Measurements from ENCODE around the gene CDKAL1. TPM values are rescaled to one million over a fixed set of nuclear protein-coding genes. Genes with fewer than 3 reads are reported as not detected.

The CDKAL1 gene
- total RNA-seq, 4 donors from 2014 or later = 10.1 to 22.0 (median 12.5) TPM

- no peak for DNase-seq (ENCODE audit: low spot score in 2 of 2)
- Histone ChIP-seq H3K27ac (no peak overlapping the region), H3K9me3 (no peaks in the 10 kb centered on the region), H3K27me3 (no peaks in the 10 kb centered on the region), H3K4me3 (no peak overlapping the region), H3K4me1 (peaks cover 18% of the 10 kb centered on the region), H3K36me3 (no peaks in the 10 kb centered on the region)
- WGBS = 42% methylated on average over 2 of the region's 2 CpGs
- TF ChIP-seq CTCF (IDR thresholded peaks at IDR 0.05) (no peak), POLR2AphosphoS5 (IDR thresholded peaks at IDR 0.05) (no peak), EP300 (IDR thresholded peaks at IDR 0.05) (no peak), POLR2A (IDR thresholded peaks at IDR 0.05) (no peak)
These were observed 177.8 kb downstream of the CDKAL1 start for GRCh38 chr6:20712011-20712410.

GRCh38 chr6:20715135-20715806 lies 181.0 kb downstream of the CDKAL1 start:
- H3K9me3 ChIP-seq = no peaks in the 10 kb centered on the region
- H3K4me1 ChIP-seq = peaks cover 11% of the 10 kb centered on the region
- H3K36me3 ChIP-seq = no peaks in the 10 kb centered on the region
- H3K27ac ChIP-seq = no peak overlapping the region
- no peak overlapping the region for H3K4me3 ChIP-seq
- TF ChIP-seq POLR2A (IDR thresholded peaks at IDR 0.05) = no peak
- TF ChIP-seq EP300 (IDR thresholded peaks at IDR 0.05) = no peak
- no peak for TF ChIP-seq POLR2AphosphoS5 (IDR thresholded peaks at IDR 0.05)
- no peak for TF ChIP-seq CTCF (IDR thresholded peaks at IDR 0.05)
- 61% methylated on average over 3 of the region's 3 CpGs for WGBS
- no peak for DNase-seq (ENCODE audit: low spot score in 2 of 2)
- no peaks in the 10 kb centered on the region for H3K27me3 ChIP-seq

- H3K9me3 ChIP-seq = no peaks in the 10 kb centered on the region
- peaks cover 3% of the 10 kb centered on the region for H3K4me1 ChIP-seq
- DNase-seq (ENCODE audit: low spot score in 2 of 2) = no peak
- no peak overlapping the region for H3K4me3 ChIP-seq
- TF ChIP-seq CTCF (IDR thresholded peaks at IDR 0.05) (no peak), POLR2A (IDR thresholded peaks at IDR 0.05) (no peak), EP300 (IDR thresholded peaks at IDR 0.05) (no peak), POLR2AphosphoS5 (IDR thresholded peaks at IDR 0.05) (no peak)
- H3K27me3 ChIP-seq = no peaks in the 10 kb centered on the region
- H3K27ac ChIP-seq = no peak overlapping the region
- WGBS = 93% methylated on average over 1 of the region's 1 CpG
- no peaks in the 10 kb centered on the region for H3K36me3 ChIP-seq
These were observed 182.6 kb downstream of the CDKAL1 start for GRCh38 chr6:20716865-20717264.

GRCh38 chr6:20717743-20718142 lies 183.5 kb downstream of the CDKAL1 start:
- Histone ChIP-seq H3K9me3 (no peaks in the 10 kb centered on the region), H3K4me3 (no peak overlapping the region), H3K27ac (no peak overlapping the region), H3K36me3 (no peaks in the 10 kb centered on the region), H3K4me1 (no peaks in the 10 kb centered on the region), H3K27me3 (no peaks in the 10 kb centered on the region)
- no peak for DNase-seq (ENCODE audit: low spot score in 2 of 2)
- no peak for TF ChIP-seq EP300 (IDR thresholded peaks at IDR 0.05)
- TF ChIP-seq CTCF (IDR thresholded peaks at IDR 0.05) = no peak
- no peak for TF ChIP-seq POLR2AphosphoS5 (IDR thresholded peaks at IDR 0.05)
- TF ChIP-seq POLR2A (IDR thresholded peaks at IDR 0.05) = no peak

GRCh38 chr6:20718705-20719653 lies 184.7 kb downstream of the CDKAL1 start:
- no peak overlapping the region for H3K27ac ChIP-seq
- WGBS = 91% methylated on average over 3 of the region's 3 CpGs

More at GRCh38 chr6:20718705-20719653, 184.7 kb downstream of the CDKAL1 start:
- Histone ChIP-seq H3K36me3 (peaks cover 5% of the 10 kb centered on the region), H3K4me3 (no peak overlapping the region), H3K27me3 (no peaks in the 10 kb centered on the region), H3K9me3 (no peaks in the 10 kb centered on the region), H3K4me1 (no peaks in the 10 kb centered on the region)
- DNase-seq (ENCODE audit: low spot score in 2 of 2) = no peak
- no peak for TF ChIP-seq CTCF (IDR thresholded peaks at IDR 0.05)
- no peak for TF ChIP-seq EP300 (IDR thresholded peaks at IDR 0.05)
- no peak for TF ChIP-seq POLR2A (IDR thresholded peaks at IDR 0.05)
- no peak for TF ChIP-seq POLR2AphosphoS5 (IDR thresholded peaks at IDR 0.05)
